Activated T-cell treated with anti-CD3 and anti-CD28 coated beads, Interleukin-2, amount 50 U/mL, for 24 hours (primary cell): ENCODE measurements around the gene WDR76.
"Not testable (repeated sequence)": the region's sequence is repeated elsewhere in the genome, so short reads cannot be mapped to it uniquely, and the experiment has no call there.

ENCODE experiments used
- DNase-seq: peaks from one replicate; pipeline ENCODE4 v3.0.0-alpha.2; 2020
- H3K27ac Mint-ChIP-seq: 2 replicates; pipeline ENCODE4 v1.8.0; 2020; ENCODE audit warnings: mild to moderate bottlenecking, mixed read lengths
- H3K27me3 Mint-ChIP-seq: 2 replicates; pipeline ENCODE4 v1.8.0; 2020; ENCODE audit warnings: mixed read lengths
- H3K36me3 Mint-ChIP-seq: 2 replicates; pipeline ENCODE4 v1.8.0; 2020; ENCODE audit warnings: low read depth, mixed read lengths
- H3K4me1 Mint-ChIP-seq: 2 replicates; pipeline ENCODE4 v1.8.0; 2020; ENCODE audit warnings: low read depth, mixed read lengths
- H3K4me3 Mint-ChIP-seq: 2 replicates; pipeline ENCODE4 v1.8.0; 2020; ENCODE audit warnings: mild to moderate bottlenecking, moderate library complexity, mixed read lengths
- H3K9me3 Mint-ChIP-seq: 2 replicates; pipeline ENCODE4 v1.8.0; 2020; ENCODE audit warnings: mixed read lengths

The WDR76 gene

DNA sequence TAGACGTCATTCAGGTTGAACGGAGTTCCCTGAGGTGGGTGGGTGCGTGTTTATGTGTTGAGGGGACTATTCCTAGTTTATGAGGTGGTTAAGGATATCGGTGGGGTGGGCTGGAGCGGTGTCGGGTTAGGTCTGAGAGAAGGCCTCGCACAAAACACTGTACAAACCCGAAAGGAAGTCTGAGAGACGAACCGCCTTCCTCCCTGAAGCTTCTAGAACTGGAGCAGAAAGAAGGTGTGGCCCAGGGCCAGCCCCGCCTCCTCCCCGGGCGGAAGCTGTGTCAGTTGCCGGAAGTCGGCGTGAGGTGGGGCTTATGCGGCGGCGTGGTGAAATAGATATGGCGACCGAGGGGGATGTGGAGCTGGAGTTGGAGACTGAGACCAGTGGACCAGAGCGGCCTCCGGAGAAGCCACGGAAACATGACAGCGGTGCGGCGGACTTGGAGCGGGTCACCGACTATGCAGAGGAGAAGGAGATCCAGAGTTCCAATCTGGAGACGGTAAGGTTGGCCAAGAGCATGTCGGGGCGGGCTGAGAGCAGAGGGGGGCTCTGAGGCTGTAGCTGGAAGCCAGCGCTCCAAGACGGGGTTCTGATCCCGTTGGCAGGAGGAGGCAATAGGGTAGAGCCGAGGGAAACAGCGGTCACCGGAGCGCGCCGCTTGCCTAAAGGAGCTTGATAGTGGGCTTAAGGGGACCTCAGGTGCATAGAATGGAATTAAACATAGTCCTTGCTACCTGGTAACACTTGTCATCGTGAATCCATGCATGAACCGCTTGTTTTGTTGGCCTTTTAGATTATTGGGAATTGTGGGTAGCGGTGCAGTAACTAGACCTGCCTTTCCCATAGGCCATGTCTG lies 26.3 kb upstream of the WDR76 start, which contains the start of gene HYPK:
HYPK (plus strand) TSS at position 314 of the 856 bp plus-strand sequence; CDS start at position 338, 24 bp downstream.
- peaks cover 44% of the 10 kb centered on the region for H3K4me1 Mint-ChIP-seq
- peak within 1 kb of the TSS; percentile 98 for H3K27ac Mint-ChIP-seq
- H3K36me3 Mint-ChIP-seq: peaks cover 98% of the 10 kb centered on the region
- peak; percentile 93 for DNase-seq
- no peaks in the 10 kb centered on the region for H3K27me3 Mint-ChIP-seq
- no peaks in the 10 kb centered on the region for H3K9me3 Mint-ChIP-seq
- H3K4me3 Mint-ChIP-seq: peak within 1 kb of the TSS; percentile 99

DNA sequence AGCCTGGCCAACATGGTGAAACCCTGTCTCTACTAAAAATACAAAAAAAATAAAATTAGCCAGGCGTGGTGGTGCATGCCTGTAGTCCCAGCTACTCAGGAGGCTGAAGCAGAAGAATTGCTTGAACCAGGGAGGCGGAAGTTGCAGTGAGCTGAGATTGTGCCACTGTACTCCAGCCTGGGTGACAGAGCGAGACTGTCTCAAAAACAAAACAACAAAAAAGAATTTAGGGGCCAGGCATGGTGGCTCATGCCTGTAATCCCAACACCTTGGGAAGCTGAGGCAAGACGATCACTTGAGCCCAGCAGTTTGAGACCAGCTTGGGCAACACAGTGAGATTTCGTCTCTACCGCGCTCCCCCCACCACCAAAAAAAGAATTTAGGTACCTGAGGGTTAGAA lies 24.1 kb upstream of the WDR76 start:
- H3K36me3 Mint-ChIP-seq: peaks cover 97% of the 10 kb centered on the region

DNA sequence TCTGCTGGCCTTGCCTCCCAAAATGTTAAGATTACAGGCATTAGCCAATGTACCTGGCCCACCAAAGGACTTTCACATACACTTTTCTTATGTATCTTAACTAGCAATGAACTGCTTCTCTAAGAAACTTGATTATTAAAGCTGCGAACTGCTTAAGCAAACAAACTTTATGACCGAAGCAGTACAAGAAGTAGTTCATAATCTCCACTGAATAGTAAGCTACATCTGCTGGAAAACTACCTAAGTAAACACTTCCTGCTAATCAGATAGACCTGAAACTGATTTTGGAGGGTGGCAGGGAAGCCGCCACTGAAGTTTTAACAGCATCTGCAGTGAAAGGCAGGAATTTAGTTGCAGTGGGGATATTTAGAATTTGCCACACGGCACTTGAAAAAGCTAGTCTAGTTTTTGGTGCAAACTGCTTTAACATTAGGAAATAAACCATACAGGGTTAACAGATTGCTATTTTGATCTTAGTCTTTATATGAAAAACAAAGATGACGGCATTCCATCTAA lies 18.3 kb upstream of the WDR76 start:
- no peaks in the 10 kb centered on the region for H3K9me3 Mint-ChIP-seq
- no peaks in the 10 kb centered on the region for H3K27me3 Mint-ChIP-seq
- DNase-seq: no peak
- H3K4me3 Mint-ChIP-seq: no peak overlapping the region
- H3K27ac Mint-ChIP-seq: peak overlapping the region; percentile 33
- H3K4me1 Mint-ChIP-seq: peaks cover 6% of the 10 kb centered on the region
- H3K36me3 Mint-ChIP-seq: peaks cover 96% of the 10 kb centered on the region

More for the DNA sequence above, 24.1 kb upstream of the WDR76 start:
- not testable (repeated sequence) for H3K27me3 Mint-ChIP-seq, DNase-seq, H3K4me3 Mint-ChIP-seq, H3K9me3 Mint-ChIP-seq
- H3K4me1 Mint-ChIP-seq: peaks cover 32% of the 10 kb centered on the region
- peak overlapping the region; percentile 47 for H3K27ac Mint-ChIP-seq

DNA sequence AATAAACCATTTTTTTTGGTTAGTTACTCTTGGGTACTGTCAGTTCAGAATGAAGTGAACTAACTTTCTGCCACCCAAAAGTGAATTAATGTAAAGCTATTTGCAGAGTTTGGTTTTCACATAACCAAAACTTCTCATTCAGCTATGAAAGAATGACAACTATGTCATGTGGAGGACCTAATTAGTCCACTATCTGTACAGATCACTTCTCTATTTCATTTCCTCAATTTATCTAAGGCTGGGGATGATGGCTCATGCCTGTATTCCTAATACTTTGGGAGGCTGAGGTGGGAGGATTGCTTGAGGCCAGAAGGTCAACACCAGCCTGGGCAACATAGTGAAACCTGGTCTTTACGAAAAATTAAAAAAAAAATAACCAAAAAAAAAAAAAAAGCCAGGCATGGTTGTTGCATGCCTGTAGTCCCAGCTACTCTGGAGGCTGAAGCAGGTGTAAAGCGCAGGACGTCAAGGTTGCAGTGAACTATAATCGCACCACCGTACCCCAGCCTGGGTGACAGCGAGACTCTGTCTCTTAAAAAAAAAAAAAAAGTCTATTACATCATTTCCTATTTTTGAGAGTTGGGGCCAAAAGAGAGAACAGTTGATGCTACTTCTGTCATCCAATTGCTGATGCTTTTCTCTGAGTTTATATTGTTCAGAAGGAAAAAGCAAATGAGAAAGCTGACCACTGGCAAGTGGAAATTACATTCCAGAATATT lies 17.7 kb upstream of the WDR76 start:
- Mint-ChIP-seq H3K9me3 (no peaks in the 10 kb centered on the region), H3K27ac (peak overlapping the region; percentile 69), H3K36me3 (peaks cover 96% of the 10 kb centered on the region)

DNA sequence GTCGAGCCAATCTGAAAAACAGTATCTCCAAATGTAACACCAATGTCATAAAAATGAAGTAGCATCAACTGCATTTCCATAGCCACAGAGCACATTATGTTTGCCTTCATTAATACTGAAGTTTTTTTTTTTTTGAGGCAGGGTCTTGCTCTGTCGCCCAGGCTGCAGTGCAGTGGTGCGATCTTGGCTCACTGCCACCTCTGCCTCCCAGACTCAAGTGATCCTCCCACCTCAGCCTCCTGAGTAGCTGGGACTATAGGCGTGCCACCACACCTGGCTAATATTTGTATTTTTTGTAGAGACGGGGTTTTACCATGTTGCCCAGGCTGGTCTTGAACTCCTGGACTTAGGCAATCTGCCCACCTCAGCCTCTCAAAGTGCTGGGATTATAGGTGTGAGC lies 11.7 kb upstream of the WDR76 start:
- DNase-seq, H3K9me3 Mint-ChIP-seq, H3K4me3 Mint-ChIP-seq, H3K27me3 Mint-ChIP-seq: not testable (repeated sequence)
- peak overlapping the region; percentile 81 for H3K27ac Mint-ChIP-seq
- H3K4me1 Mint-ChIP-seq: peaks cover 11% of the 10 kb centered on the region
- H3K36me3 Mint-ChIP-seq: peaks cover 83% of the 10 kb centered on the region

More for the DNA sequence above, 17.7 kb upstream of the WDR76 start:
- no peak for DNase-seq
- no peaks in the 10 kb centered on the region for H3K27me3 Mint-ChIP-seq
- H3K4me1 Mint-ChIP-seq: peaks cover 6% of the 10 kb centered on the region
- no peak overlapping the region for H3K4me3 Mint-ChIP-seq

DNA sequence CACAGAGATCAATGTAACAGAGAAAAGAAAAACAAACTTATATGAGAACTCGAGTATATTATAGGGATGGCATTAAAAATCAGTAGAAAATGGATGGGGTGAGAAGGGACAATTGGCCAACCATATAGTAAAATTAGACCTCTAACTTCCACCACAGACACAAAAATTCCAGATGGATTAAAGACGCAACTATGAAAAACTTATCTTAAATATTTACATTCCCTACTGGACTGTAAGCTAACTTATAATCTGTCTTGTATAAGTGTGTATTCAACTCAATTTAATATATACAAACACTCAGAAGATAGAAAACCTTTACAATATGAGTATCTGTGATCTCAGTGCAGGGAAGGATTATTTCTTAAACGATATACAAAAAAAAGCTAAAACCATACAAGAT lies 5.3 kb upstream of the WDR76 start:
- Mint-ChIP-seq H3K27ac (peak overlapping the region; percentile 54), H3K36me3 (peaks cover 62% of the 10 kb centered on the region), H3K9me3 (peaks cover 4% of the 10 kb centered on the region), H3K27me3 (no peaks in the 10 kb centered on the region), H3K4me3 (peak overlapping the region; percentile 58), H3K4me1 (peaks cover 57% of the 10 kb centered on the region)
- DNase-seq: no peak

DNA sequence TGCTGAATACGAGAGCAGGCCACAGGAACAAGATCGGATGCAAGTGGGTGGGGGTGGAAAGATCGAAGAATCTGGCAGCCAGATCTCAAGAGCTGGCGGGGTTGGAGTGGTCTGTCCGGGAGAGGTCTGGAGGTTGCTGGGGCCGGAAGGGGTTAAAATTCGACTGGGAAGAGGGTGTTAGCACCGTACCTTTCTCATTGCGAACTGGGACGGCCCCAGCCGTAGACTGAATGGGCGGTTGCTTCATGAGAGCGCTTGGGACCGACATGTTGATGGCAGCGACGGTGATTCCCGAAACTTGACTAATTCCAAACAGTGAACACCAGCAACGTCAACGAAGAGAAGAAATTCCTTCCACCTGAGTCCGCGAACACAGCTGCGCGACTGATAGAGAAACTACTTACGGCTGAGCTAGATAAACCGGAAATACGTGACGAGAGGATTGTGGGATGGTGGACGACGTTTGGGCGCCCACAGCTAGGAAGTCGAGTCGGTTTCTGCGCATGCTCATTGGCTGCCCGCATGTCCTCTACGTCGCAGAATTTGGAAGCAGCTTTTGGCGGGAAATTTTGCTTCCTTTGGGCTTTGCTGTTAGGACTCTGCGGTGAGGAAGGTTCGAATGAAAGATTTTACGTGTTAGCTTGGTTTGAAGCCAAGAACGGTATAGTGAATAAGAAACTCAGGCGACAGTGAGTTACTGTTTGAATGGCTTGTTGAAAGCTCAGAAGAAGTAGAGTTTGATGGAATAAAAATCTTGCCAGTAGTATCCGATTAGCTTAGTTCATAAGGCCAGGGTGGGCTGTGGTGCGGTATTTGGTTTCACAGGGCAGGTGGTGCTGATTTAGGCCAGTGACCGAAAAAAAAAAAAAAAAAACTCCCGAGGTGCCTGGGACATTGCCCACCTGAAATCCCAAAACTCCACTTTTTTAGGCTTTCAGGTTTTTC lies 2.2 kb upstream of the WDR76 start, which contains the start of gene MFAP1:
MFAP1 (minus strand) TSS at position 389 of the 945 bp plus-strand sequence; CDS start at position 268, 121 bp downstream.
- peak within 1 kb of the TSS; percentile 99 for H3K27ac Mint-ChIP-seq
- H3K27me3 Mint-ChIP-seq: no peaks in the 10 kb centered on the region
- DNase-seq: peak; percentile 87
- peaks cover 66% of the 10 kb centered on the region for H3K4me1 Mint-ChIP-seq
- H3K4me3 Mint-ChIP-seq: peak within 1 kb of the TSS; percentile 96
- peaks cover 68% of the 10 kb centered on the region for H3K36me3 Mint-ChIP-seq
- peaks cover 4% of the 10 kb centered on the region for H3K9me3 Mint-ChIP-seq

DNA sequence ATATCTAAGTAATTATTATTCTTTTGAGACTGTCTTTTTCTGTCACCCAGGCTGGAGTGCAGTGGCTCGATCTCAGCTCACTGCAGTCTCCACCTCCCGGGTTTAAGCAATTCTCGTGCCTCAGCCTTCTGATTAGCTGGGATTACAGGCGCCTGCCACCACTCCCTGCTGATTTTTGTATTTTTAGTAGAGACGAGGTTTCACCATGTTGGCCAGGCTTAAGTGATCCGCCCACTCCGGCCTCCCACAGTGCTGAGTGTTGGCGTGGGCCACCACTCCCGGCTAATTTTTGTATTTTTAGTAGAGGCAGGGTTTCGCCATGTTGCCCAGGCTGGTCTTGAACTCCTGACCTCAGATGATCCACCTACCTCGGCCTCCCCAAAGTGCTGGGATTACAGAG lies 1.5 kb upstream of the WDR76 start:
- Mint-ChIP-seq H3K4me1 (peaks cover 69% of the 10 kb centered on the region), H3K36me3 (peaks cover 71% of the 10 kb centered on the region), H3K4me3 (peak overlapping the region; percentile 96), H3K27ac (peak overlapping the region; percentile 96)
- not testable (repeated sequence) for H3K9me3 Mint-ChIP-seq, H3K27me3 Mint-ChIP-seq, DNase-seq

DNA sequence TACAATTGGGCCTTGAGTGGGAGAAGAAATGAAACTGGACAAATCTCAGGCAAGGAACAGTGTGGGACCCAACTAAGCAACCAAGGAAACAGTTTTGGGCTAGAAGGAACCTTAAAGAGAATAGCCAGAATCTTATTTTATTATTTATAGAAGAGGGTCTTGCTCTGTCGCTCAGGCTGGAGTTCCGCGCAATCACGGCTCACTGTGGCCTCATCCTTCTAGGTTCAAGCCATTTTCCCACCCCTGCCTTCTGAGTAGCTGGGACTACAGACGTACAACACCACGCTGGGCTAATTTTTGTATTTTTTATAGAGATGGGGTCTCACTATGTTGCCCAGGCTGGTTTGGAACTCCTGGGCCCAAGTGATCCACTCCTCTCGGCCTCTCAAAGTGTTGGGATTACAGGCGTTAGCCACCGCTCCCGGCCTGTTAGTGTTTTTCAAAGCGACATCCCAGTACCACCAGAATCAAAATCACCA lies 734 bp upstream of the WDR76 start:
- peaks cover 66% of the 10 kb centered on the region for H3K4me1 Mint-ChIP-seq
- H3K27ac Mint-ChIP-seq: peak overlapping the region; percentile 96
- peak overlapping the region; percentile 94 for H3K4me3 Mint-ChIP-seq
- DNase-seq: no peak
- H3K36me3 Mint-ChIP-seq: peaks cover 72% of the 10 kb centered on the region
- no peaks in the 10 kb centered on the region for H3K27me3 Mint-ChIP-seq
- H3K9me3 Mint-ChIP-seq: peaks cover 4% of the 10 kb centered on the region

DNA sequence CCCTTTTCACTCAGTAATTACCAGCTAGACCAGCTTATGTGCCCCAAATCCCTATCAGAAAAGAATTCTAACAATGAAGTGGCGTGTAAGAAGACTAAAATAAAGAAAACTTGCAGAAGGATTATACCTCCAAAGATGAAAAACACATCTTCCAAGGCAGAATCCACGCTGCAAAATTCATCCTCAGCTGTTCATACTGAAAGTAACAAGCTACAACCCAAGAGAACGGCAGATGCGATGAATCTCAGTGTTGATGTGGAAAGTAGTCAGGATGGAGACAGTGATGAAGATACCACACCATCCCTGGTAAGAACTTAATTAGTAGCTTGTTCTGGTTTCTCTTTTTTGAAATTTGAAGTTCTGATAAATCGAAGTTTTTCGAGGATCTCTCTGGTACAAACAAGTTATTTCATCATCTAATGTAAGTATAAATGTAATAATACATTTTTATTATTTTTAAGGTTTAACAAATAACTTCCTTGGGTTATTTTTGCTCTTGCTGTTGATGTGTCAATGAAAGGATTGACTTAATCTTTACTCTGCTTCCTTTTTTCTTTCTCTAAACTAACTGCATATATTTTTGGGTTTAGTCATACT lies 1.4 kb downstream of the WDR76 start:
- peaks cover 56% of the 10 kb centered on the region for H3K4me1 Mint-ChIP-seq
- no peak for DNase-seq
- peak overlapping the region; percentile 96 for H3K27ac Mint-ChIP-seq
- H3K36me3 Mint-ChIP-seq: peaks cover 77% of the 10 kb centered on the region
- peak overlapping the region; percentile 94 for H3K4me3 Mint-ChIP-seq
- no peaks in the 10 kb centered on the region for H3K27me3 Mint-ChIP-seq
- peaks cover 4% of the 10 kb centered on the region for H3K9me3 Mint-ChIP-seq

DNA sequence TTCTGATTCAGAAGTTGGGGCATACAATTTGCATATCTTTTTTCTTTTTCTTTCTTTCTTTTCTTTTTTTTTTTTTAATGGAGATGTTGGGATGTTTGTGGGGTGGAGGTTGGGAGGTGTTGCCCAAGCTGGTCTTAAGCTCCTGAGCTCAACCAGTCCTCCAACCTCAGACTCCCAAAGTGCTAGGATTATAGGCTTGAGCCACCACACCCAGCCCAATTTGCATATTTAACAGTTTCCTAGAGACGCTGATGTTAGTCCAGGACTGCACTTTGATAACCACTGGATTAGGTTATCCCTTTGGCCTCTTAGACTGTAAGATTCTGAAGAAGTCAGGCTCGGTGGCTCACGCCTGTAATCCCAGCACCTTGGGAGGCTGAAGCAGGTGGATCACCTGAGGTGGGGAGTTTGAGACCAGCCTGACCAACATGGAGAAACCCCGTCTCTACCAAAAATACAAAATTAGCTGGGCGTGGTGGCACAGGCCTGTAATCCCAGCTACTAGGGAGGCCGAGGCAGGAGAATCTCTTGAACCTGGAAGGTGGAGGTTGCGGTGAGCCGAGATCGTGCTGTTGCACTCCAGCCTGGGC lies 3.2 kb downstream of the WDR76 start:
- DNase-seq, H3K27me3 Mint-ChIP-seq, H3K9me3 Mint-ChIP-seq: not testable (repeated sequence)
- peak overlapping the region; percentile 66 for H3K27ac Mint-ChIP-seq
- peaks cover 81% of the 10 kb centered on the region for H3K36me3 Mint-ChIP-seq
- peaks cover 45% of the 10 kb centered on the region for H3K4me1 Mint-ChIP-seq
- H3K4me3 Mint-ChIP-seq: peak overlapping the region; percentile 94

DNA sequence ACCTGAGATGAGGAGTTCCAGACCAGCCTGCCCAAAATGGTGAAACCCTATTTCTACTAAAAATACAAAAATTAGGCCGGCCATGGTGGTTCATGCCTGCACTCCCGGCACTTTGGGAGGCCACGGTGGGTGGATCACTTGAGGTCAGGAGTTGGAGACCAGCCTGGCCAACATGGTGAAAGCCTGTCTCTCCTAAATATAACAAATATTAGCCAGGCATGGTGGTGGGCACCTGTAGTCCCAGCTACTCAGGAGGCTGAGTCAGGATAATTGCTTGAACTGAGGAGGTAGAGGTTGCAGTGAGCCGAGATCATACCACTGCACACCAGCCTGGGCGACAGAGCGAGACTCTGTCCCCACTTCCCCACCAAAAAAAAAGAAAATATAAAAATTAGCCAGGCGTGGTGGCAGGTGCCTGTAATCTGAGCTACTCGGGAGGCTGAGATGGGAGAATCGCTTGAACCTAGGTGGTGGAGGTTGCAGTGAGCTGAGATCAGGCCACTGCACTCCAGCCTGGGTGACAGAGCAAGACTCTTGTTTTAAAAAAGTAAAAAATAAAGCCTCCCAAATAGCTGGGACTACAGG lies 4.0 kb downstream of the WDR76 start:
- H3K4me3 Mint-ChIP-seq: peak overlapping the region; percentile 20
- H3K27ac Mint-ChIP-seq: peak overlapping the region; percentile 37
- peaks cover 43% of the 10 kb centered on the region for H3K4me1 Mint-ChIP-seq
- peaks cover 87% of the 10 kb centered on the region for H3K36me3 Mint-ChIP-seq
- not testable (repeated sequence) for H3K27me3 Mint-ChIP-seq, H3K9me3 Mint-ChIP-seq, DNase-seq
